ENCODE measurements around the gene CELSR1. TPM values are rescaled to one million over a fixed set of nuclear protein-coding genes. Genes with fewer than 3 reads are reported as not detected.

Gene CELSR1
- total RNA-seq, 2 experiments from 2014 or later = 1.0 to 1.1 TPM

GRCh38 chr22:46515208-46516111 lies 22.0 kb downstream of the CELSR1 start:
- TF ChIP-seq, protein P1, sequence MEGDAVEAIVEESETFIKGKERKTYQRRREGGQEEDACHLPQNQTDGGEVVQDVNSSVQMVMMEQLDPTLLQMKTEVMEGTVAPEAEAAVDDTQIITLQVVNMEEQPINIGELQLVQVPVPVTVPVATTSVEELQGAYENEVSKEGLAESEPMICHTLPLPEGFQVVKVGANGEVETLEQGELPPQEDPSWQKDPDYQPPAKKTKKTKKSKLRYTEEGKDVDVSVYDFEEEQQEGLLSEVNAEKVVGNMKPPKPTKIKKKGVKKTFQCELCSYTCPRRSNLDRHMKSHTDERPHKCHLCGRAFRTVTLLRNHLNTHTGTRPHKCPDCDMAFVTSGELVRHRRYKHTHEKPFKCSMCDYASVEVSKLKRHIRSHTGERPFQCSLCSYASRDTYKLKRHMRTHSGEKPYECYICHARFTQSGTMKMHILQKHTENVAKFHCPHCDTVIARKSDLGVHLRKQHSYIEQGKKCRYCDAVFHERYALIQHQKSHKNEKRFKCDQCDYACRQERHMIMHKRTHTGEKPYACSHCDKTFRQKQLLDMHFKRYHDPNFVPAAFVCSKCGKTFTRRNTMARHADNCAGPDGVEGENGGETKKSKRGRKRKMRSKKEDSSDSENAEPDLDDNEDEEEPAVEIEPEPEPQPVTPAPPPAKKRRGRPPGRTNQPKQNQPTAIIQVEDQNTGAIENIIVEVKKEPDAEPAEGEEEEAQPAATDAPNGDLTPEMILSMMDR (IDR thresholded peaks at IDR 0.05) = no peak
- no peaks in the 10 kb centered on the region for H3K36me3 Mint-ChIP-seq (ENCODE audit: low read depth)
- Histone ChIP-seq H3K36me3 (ENCODE audit: insufficient read depth, low read length) (no peaks in the 10 kb centered on the region), H3K27me3 (ENCODE audit: control insufficient read depth in 1 of 2, insufficient read depth in 2 of 2, low read length in 2 of 2) (no peaks in the 10 kb centered on the region), H3K9me3 (ENCODE audit: control insufficient read depth in 1 of 2, insufficient read depth in 1 of 2, low read length in 2 of 2) (no peaks in the 10 kb centered on the region), H3K4me1 (ENCODE audit: insufficient read depth, low read length) (no peaks in the 10 kb centered on the region), H3K27ac (ENCODE audit: low read depth in 1 of 2, low read length in 2 of 2) (no peak overlapping the region), H3K4me3 (ENCODE audit: low read length) (no peak overlapping the region)
- intact Hi-C loops (cut with DNase I, micrococcal nuclease) = no loop called here
- DNase-seq = no peak
- POLR2A ChIA-PET = no interaction called here
- no peak overlapping the region for H3K4me3 Mint-ChIP-seq
- CTCF ChIA-PET = no interaction called here
- ATAC-seq (ENCODE audit: poor library complexity) = no peak
- H3K27ac Mint-ChIP-seq = no peak overlapping the region
- no peaks in the 10 kb centered on the region for H3K27me3 Mint-ChIP-seq
- no peaks in the 10 kb centered on the region for H3K9me3 Mint-ChIP-seq
- H3K4me1 Mint-ChIP-seq (ENCODE audit: low read depth) = no peaks in the 10 kb centered on the region

DNA sequence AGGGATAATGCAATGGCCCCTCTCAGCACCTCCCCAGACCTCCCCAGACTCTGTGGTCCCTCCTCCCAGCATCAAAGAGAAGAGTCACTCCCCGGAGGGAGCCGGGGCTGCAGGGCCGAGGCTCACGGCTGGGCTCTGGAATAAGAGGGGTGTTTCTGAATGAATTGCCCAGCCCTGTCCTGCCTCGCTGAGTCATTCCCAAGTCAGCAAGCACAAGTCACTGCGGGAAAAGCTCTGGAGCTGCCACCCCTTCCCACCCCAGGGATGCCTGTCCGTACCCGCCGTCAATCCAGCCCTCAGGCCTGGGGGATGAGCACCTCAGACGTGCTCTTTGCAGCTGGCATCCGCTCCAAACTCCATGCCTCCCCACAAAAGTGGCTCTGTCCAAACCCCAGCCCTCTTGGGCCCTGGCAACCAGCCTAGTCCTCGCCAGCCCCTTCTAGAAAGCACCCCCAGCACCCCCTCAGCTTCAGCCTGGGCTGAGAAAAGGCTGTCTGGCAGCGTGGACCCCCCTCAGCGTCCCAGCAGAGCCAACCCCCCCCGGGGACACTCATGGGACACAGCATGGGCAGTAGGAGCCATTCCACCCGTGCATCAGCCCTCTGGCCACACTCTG lies 22.7 kb downstream of the CELSR1 start:
- H3K9me3 ChIP-seq (ENCODE audit: control insufficient read depth in 1 of 2, insufficient read depth in 1 of 2, low read length in 2 of 2) = no peaks in the 10 kb centered on the region
- ATAC-seq (ENCODE audit: poor library complexity) (no peak), DNase-seq (peak in 1 of 14 experiments; percentile 5)
- H3K36me3 ChIP-seq (ENCODE audit: insufficient read depth, low read length) = no peaks in the 10 kb centered on the region
- POLR2A ChIA-PET = no interaction called here
- H3K4me1 ChIP-seq (ENCODE audit: insufficient read depth, low read length) = no peaks in the 10 kb centered on the region
- no peak overlapping the region for H3K27ac ChIP-seq (ENCODE audit: low read depth in 1 of 2, low read length in 2 of 2)
- intact Hi-C loops (cut with DNase I, micrococcal nuclease) = no loop called here
- TF ChIP-seq, protein P1 (IDR thresholded peaks at IDR 0.05) = no peak
- H3K9me3 Mint-ChIP-seq = no peaks in the 10 kb centered on the region
- no peaks in the 10 kb centered on the region for H3K4me1 Mint-ChIP-seq (ENCODE audit: low read depth)
- no peaks in the 10 kb centered on the region for H3K27me3 Mint-ChIP-seq
- H3K4me3 ChIP-seq (ENCODE audit: low read length) = no peak overlapping the region
- H3K27me3 ChIP-seq (ENCODE audit: control insufficient read depth in 1 of 2, insufficient read depth in 2 of 2, low read length in 2 of 2) = no peaks in the 10 kb centered on the region
- CTCF ChIA-PET = no interaction called here
- no peak overlapping the region for H3K27ac Mint-ChIP-seq
- H3K36me3 Mint-ChIP-seq (ENCODE audit: low read depth) = no peaks in the 10 kb centered on the region
- no peak overlapping the region for H3K4me3 Mint-ChIP-seq

DNA sequence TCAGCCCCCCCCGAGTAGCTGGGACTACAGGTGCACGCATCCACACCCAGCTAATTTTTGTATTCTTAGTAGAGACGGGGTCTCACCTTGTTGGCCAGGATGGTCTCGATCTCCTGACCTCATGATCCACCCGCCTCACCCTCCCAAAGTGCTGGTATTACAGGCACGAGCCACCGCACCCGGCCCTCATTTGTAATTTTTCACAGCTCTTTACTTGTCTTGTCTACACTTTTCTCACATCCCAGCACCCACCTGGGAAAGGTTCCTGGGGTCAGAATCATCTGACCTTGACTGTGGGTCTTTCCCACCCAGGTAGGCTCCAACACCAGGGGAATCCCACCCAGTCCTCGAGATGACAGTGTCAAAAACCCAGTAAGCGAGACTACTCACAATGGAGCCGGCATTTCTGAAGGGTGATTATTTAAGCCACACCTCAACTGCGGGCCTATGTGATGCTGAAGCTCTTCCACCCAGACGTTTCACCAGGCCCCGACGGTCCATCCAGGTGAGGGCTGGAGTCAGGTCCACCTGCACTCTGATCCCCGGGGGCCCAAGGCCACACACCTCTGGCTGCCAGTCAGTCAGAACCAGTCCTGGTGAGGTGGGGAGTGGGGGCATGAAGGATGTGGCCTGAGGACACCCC lies 23.4 kb downstream of the CELSR1 start:
- no peaks in the 10 kb centered on the region for H3K4me1 ChIP-seq (ENCODE audit: insufficient read depth, low read length)
- TF ChIP-seq, protein P1 (IDR thresholded peaks at IDR 0.05) = no peak
- Mint-ChIP-seq H3K9me3 (no peaks in the 10 kb centered on the region), H3K4me1 (ENCODE audit: low read depth) (no peaks in the 10 kb centered on the region), H3K36me3 (ENCODE audit: low read depth) (no peaks in the 10 kb centered on the region), H3K27me3 (no peaks in the 10 kb centered on the region), H3K27ac (no peak overlapping the region), H3K4me3 (no peak overlapping the region)
- H3K27me3 ChIP-seq (ENCODE audit: control insufficient read depth in 1 of 2, insufficient read depth in 2 of 2, low read length in 2 of 2) = peaks cover 0 to 5% of the 10 kb centered on the region in 2 experiments
- no peak overlapping the region for H3K4me3 ChIP-seq (ENCODE audit: low read length)
- ATAC-seq (ENCODE audit: poor library complexity) (no peak), DNase-seq (no peak)
- no peaks in the 10 kb centered on the region for H3K9me3 ChIP-seq (ENCODE audit: control insufficient read depth in 1 of 2, insufficient read depth in 1 of 2, low read length in 2 of 2)
- ChIA-PET POLR2A (no interaction called here), CTCF (no interaction called here)
- intact Hi-C loops (cut with DNase I, micrococcal nuclease) = no loop called here
- no peaks in the 10 kb centered on the region for H3K36me3 ChIP-seq (ENCODE audit: insufficient read depth, low read length)
- H3K27ac ChIP-seq (ENCODE audit: low read depth in 1 of 2, low read length in 2 of 2) = no peak overlapping the region

Data from CD4-positive, alpha-beta T cell (primary cell).